ENCODE measurements around the gene TAMALIN.

Gene TAMALIN

GRCh38 chr12:52007158-52007921 is 594 bp downstream of the TAMALIN start:
- Histone ChIP-seq H3K27me3 (ENCODE audit: insufficient read depth, low read depth, severe bottlenecking) (no peaks in the 10 kb centered on the region), H3K9me3 (ENCODE audit: severe bottlenecking) (no peaks in the 10 kb centered on the region), H3K36me3 (peaks cover 3% of the 10 kb centered on the region; the same call in 1 of the 2 replicates), H3K27ac (no peak overlapping the region; the same call in 1 of the 2 replicates), H3K4me3 (ENCODE audit: low read depth, low read length) (peak overlapping the region; percentile 39)
- no peak for TF ChIP-seq CTCF (IDR thresholded peaks at IDR 0.05; ENCODE audit: low read depth, low read length)
- DNase-seq = peak; percentile 51

GRCh38 chr12:52007982-52008510 is 1.3 kb downstream of the TAMALIN start:
- Histone ChIP-seq H3K9me3 (ENCODE audit: severe bottlenecking) (no peaks in the 10 kb centered on the region), H3K27me3 (ENCODE audit: insufficient read depth, low read depth, severe bottlenecking) (no peaks in the 10 kb centered on the region), H3K36me3 (peaks cover 3% of the 10 kb centered on the region; the same call in 1 of the 2 replicates), H3K27ac (no peak overlapping the region), H3K4me3 (ENCODE audit: low read depth, low read length) (no peak overlapping the region)
- no peak for TF ChIP-seq CTCF (IDR thresholded peaks at IDR 0.05; ENCODE audit: low read depth, low read length)
- DNase-seq = no peak

GRCh38 chr12:52009081-52009751 is 2.5 kb downstream of the TAMALIN start:
- Histone ChIP-seq H3K36me3 (peaks cover 4% of the 10 kb centered on the region; the same call in 1 of the 2 replicates), H3K4me3 (ENCODE audit: low read depth, low read length) (no peak overlapping the region), H3K9me3 (ENCODE audit: severe bottlenecking) (no peaks in the 10 kb centered on the region), H3K27me3 (ENCODE audit: insufficient read depth, low read depth, severe bottlenecking) (no peaks in the 10 kb centered on the region), H3K27ac (no peak overlapping the region)
- no peak for TF ChIP-seq CTCF (IDR thresholded peaks at IDR 0.05; ENCODE audit: low read depth, low read length)
- DNase-seq = no peak

- peak; percentile 58 for DNase-seq
- TF ChIP-seq CTCF (IDR thresholded peaks at IDR 0.05; ENCODE audit: low read depth, low read length) = no peak
- Histone ChIP-seq H3K4me3 (ENCODE audit: low read depth, low read length) (no peak overlapping the region), H3K36me3 (peaks cover 5% of the 10 kb centered on the region; the same call in 1 of the 2 replicates), H3K9me3 (ENCODE audit: severe bottlenecking) (no peaks in the 10 kb centered on the region), H3K27ac (peak overlapping the region; percentile 28), H3K27me3 (ENCODE audit: insufficient read depth, low read depth, severe bottlenecking) (no peaks in the 10 kb centered on the region)
Observed at GRCh38 chr12:52010152-52010622, 3.4 kb downstream of the TAMALIN start.

- TF ChIP-seq CTCF (IDR thresholded peaks at IDR 0.05; ENCODE audit: low read depth, low read length) = no peak
- no peak for DNase-seq
- H3K9me3 ChIP-seq (ENCODE audit: severe bottlenecking) = no peaks in the 10 kb centered on the region
- H3K27ac ChIP-seq = no peak overlapping the region
- no peaks in the 10 kb centered on the region for H3K27me3 ChIP-seq (ENCODE audit: insufficient read depth, low read depth, severe bottlenecking)
- peaks cover 5% of the 10 kb centered on the region; the same call in 1 of the 2 replicates for H3K36me3 ChIP-seq
- H3K4me3 ChIP-seq (ENCODE audit: low read depth, low read length) = no peak overlapping the region
Observed at GRCh38 chr12:52010692-52011601, 4.2 kb downstream of the TAMALIN start.
